Mesodermal cell (in vitro differentiated cells): Measurements from ENCODE around the gene ATP8B3.
A peak's percentile ranks its signal among the peaks of the same experiment; 100 is the strongest.
"Not testable (repeated sequence)": the region's sequence is repeated elsewhere in the genome, so short reads cannot be mapped to it uniquely, and the experiment has no call there.

ENCODE experiments used
- H3K27ac ChIP-seq: 2 replicates; pipeline ENCODE4 v1.7.0; 2013; ENCODE audit warnings: mild to moderate bottlenecking, low read depth, low read length, moderate library complexity; ENCODE audit not compliant: severe bottlenecking
- H3K36me3 ChIP-seq: 2 replicates; pipeline ENCODE4 v1.7.1; 2013; ENCODE audit warnings: mild to moderate bottlenecking, low read length, moderate library complexity; ENCODE audit not compliant: control insufficient read depth, insufficient read depth
- H3K4me1 ChIP-seq: one replicate; pipeline ENCODE4 v1.7.1; 2013; ENCODE audit warnings: mild to moderate bottlenecking, low read length; ENCODE audit not compliant: insufficient read depth, control insufficient read depth, poor library complexity, severe bottlenecking
- H3K4me3 ChIP-seq: 2 replicates; pipeline ENCODE4 v1.7.0; 2013; ENCODE audit warnings: low read length, control low read depth, mild to moderate bottlenecking; ENCODE audit not compliant: insufficient read depth, poor library complexity, severe bottlenecking; ENCODE audit errors: extremely low read depth
- H3K9me3 ChIP-seq: 2 replicates; pipeline ENCODE4 v1.7.1; 2013; ENCODE audit warnings: mild to moderate bottlenecking, low read length, moderate library complexity; ENCODE audit not compliant: control insufficient read depth
- WGBS, 2 experiments: methylation state at CpG; one replicate each; pipeline ENCODE4 v1.1.5; 2013; ENCODE audit warnings: missing lambda C conversion rate in 2 of 2; ENCODE audit not compliant: insufficient coverage in 2 of 2; 5-methylcytosine and 5-hydroxymethylcytosine counted together

The ATP8B3 gene

DNA sequence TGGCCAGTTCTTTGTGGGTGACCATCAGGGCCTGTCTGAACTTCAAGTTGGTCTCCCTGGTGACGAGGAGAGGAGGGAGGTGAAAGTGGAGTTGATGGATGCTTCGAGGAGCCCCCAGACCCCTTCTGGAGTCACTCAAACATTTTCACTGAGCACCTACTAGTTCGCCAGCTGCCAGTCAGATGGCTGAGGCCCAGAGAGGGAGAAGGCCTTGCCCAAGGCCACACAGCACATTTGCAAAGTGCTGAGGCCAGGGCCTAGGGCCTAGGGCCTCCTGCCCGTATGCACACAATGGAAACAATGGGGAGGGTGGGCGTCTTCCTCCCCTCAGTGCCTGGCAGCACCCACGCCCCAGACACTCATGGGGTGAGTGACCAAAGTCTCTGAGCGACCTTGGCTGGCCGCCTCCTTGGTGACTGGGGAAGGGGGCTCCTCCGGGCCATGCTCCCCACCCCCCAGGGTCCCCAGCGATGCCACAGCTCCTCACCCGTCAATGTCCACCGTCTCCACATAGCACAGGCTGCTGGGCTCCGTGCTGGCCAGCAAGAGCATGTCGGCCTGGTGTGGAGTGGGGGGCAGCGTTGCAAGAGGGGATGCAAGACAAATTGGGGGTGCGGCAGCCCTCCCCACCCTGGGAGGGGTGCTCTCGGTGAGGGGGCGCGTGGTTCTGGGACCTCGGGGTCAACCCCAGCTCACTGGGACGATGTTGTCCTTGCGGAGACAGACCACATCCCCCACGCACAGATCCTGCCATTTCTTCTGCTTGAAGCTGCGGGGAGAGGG lies 6.5 kb downstream of the ATP8B3 start:
- Histone ChIP-seq H3K27ac (no peak overlapping the region), H3K36me3 (no peaks in the 10 kb centered on the region), H3K4me1 (no peaks in the 10 kb centered on the region), H3K4me3 (no peak overlapping the region), H3K9me3 (no peaks in the 10 kb centered on the region)
- 94 to 97% methylated on average over 11 to 19 of the region's 24 CpGs for WGBS, 2 experiments

DNA sequence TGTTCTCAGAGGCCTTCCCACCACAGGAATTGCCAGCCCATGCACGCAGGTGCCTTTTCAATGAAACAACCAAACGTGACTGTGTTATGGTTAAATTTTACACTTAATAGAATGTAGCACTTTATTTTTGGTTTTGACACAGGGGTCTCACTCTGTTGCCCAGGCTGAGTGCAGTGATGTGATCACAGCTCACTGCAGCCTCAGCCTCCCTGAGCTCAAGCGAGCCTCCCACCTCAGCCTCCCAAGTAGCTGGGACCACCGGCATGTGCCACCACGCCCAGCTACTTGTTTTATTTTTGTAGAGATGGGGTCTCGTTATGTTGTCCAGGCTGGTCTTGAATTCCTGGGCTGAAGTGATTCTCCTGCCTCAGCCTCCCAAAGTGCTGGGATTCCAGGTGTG lies 7.2 kb downstream of the ATP8B3 start:
- H3K9me3 ChIP-seq = no peaks in the 10 kb centered on the region
- no peak overlapping the region for H3K4me3 ChIP-seq
- 100% methylated on average over 1 of the region's 6 CpGs; no CpG with 5 or more reads in 1 of the 2 experiments for WGBS, 2 experiments
- no peaks in the 10 kb centered on the region for H3K4me1 ChIP-seq
- no peaks in the 10 kb centered on the region for H3K36me3 ChIP-seq
- no peak overlapping the region for H3K27ac ChIP-seq

DNA sequence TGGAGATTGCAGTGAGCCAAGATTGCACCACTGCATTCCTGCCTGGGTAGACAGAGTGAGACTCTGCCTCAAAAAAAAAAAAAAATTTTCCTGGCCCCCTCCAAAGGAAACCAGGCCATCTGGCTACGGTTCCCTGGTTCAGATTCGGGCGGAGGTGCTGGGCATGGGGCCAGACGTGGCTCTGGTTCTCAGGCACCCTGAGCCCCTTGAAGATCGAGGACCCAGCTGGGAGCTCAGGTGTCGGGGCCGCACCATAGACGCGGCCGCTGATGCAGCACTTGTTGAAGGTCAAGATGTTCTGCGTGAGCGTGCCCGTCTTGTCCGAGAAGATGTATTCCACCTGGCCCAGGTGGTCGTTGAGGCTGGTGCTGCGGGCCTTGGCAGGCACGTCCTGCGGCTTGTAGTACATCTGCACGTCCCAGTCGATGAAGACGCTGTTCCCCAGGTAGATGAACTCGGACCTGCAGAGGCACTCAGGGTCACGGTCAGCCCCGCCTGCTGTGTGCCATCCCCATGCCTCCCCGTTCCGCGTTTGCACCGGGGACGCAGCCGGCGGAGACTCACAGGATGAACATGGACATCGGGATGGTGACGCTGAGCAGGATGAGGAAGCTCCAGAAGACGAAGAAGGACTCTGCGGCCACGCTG lies 12.3 kb downstream of the ATP8B3 start:
- 91 to 94% methylated on average over 36 of the region's 36 CpGs for WGBS, 2 experiments
- H3K9me3 ChIP-seq = no peaks in the 10 kb centered on the region

DNA sequence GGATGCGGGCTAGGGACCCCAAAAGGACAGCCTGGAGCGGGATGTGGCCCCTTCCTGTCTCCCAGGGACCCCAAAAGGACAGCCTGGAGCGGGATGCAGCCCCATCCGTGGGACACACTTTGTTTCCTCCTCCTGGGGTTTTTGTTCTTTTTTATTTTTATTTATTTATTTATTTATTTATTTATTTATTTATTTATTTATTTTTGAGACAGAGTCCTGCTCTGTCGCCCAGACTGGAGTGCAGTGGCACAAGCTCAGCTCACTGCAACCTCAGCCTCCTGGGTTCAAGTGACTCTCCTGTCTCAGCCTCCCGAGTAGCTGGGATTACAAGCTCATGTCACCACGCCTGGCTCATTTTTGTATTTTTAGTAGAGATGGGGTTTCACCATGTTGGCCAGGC lies 14.8 kb downstream of the ATP8B3 start:
- H3K36me3 ChIP-seq, H3K9me3 ChIP-seq, H3K4me3 ChIP-seq, H3K27ac ChIP-seq, H3K4me1 ChIP-seq: not testable (repeated sequence)
- WGBS, 2 experiments = 95 to 100% methylated on average over 3 to 5 of the region's 7 CpGs

More for the DNA sequence above, 12.3 kb downstream of the ATP8B3 start:
- no peak overlapping the region for H3K4me3 ChIP-seq
- no peaks in the 10 kb centered on the region for H3K4me1 ChIP-seq
- H3K36me3 ChIP-seq = no peaks in the 10 kb centered on the region
- H3K27ac ChIP-seq = no peak overlapping the region

DNA sequence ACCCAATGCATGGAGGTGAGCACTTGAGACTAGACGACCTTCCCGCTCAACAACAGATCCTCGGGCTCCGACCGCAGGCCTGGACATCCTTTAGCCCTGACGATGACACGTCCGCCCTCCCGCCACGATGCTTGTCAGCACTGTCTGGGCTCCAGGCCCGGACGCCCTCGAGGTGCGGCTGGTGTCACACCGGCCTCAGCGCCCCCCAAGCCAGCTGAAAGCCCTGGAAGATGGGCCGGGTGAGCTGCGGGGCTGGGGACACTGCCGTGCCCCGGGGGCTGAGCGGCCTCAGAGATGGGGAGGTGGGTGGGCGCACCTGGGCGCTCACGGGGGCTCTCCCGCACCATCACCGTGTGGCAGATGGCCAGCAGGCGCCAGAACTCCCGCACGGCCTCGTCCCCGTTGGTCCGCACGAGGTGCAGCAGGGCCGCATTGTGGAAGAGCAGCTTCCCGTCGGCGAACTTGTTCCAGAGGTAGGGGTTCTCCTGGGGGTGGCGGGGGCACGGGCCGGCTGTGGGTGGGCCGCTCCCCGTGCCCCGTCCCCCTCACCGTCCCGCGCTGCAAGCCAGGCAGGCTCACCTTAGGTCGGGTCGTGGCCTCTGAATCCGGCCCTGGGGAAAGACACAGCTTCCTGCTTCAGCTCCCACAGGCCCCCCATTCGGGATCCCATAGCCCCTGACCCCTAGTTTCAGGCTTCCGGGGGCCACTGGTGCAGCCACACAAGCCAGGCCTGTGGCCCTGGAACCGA lies 15.5 kb downstream of the ATP8B3 start:
- H3K27ac ChIP-seq = no peak overlapping the region
- no peak overlapping the region for H3K4me3 ChIP-seq
- H3K9me3 ChIP-seq = no peaks in the 10 kb centered on the region
- H3K36me3 ChIP-seq = no peaks in the 10 kb centered on the region
- WGBS, 2 experiments = 94% methylated on average over 38 to 47 of the region's 52 CpGs
- H3K4me1 ChIP-seq = no peaks in the 10 kb centered on the region

DNA sequence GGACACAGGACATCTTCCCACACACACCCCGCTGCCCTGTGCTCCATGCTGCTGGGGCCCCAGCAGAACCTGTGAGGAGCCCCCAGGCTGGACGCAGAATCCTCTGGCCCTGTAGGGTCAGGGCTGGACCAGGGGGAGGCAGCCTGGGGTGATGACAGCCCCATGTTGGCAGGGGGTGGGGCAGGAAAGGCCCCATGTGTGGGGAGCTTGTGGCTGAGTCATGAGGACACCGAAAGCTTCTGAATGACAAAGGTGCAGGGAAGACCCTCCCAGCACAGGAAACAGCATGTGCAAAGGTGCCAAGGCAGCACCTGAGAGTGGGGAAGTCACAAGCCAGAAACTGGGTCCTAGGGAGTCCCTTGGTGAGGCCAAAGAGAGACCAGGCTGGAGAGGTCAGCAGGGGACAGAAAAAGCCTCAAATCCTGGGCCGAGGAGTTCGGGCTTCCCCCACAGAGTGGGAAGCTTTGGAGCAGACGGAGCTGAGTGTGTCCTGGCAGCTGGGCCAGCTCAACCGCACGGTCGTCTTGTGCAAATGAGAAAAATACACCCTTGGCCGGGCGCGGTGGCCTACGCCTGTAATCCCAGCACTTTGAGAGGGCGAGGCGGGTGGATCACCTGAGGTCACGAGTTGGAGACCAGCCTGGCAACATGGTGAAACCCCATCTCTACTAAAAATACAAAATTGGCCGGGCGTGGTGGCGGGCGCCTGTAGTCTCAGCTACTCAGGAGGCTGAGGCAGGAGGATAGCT lies 17.5 kb downstream of the ATP8B3 start:
- no peaks in the 10 kb centered on the region for H3K9me3 ChIP-seq
- no peaks in the 10 kb centered on the region for H3K4me1 ChIP-seq
- no peak overlapping the region for H3K27ac ChIP-seq
- 73 to 75% methylated on average over 11 to 20 of the region's 20 CpGs for WGBS, 2 experiments
- H3K4me3 ChIP-seq = no peak overlapping the region
- H3K36me3 ChIP-seq = no peaks in the 10 kb centered on the region

DNA sequence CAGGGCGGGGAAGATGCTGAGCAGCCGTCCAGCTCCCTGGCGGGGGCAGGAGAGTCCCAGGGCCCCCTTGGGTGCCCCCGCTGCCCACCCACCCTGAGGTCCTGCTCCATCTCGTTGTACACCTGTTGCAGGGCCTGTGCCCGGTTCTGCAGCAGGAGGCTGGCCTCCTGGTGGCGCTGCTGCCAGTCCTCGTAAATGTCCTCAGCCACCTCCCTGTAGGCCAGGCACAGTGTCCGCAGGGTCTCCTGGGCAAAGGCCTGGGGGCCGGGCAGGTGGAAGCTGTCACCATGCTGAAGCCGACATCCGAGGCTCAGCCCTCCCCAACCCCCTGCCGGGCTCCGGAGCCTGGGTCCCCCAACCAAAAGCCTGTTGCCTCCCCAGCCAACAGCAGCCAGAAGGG lies 20.2 kb downstream of the ATP8B3 start:
- Histone ChIP-seq H3K4me3 (no peak overlapping the region), H3K4me1 (no peaks in the 10 kb centered on the region), H3K27ac (no peak overlapping the region), H3K9me3 (no peaks in the 10 kb centered on the region), H3K36me3 (no peaks in the 10 kb centered on the region)
- 87 to 94% methylated on average over 12 of the region's 14 CpGs for WGBS, 2 experiments

DNA sequence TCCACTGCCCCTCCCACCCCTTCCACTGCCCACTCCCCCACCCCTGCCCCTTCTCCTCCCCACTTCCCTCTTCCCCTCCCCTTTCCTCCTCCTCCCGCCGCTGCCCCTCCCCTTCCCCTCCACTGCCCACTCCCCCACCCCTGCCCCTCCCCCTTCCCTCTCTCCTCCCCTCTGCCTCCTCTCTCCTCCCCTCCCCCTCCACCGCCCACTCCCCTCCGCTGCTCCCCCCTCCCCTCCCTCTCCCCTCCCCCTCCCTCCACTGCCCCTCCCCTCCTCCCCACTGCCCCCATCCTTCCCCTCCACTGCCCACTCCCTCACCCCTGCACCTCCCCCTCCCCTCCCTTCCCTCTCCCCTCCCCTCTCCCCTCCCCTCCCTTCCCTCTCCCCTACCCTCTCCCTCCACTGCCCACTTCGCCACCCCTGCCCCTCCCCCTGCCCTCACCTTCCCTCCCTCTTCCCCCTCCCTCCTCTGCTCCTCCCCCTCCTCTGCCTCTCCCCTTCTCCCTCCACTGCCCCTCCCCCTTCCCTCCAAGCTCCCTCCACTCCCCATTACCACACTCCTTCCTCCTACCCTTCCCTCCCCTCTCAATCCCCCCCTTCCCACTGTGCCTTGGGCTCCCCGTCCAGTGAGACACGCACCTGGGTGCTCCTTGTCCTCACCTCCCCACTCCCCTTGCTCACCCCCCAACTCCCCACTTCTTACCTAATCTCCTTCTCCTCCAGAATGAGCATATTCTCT lies 21.9 kb downstream of the ATP8B3 start:
- peak overlapping the region; percentile 38 for H3K4me3 ChIP-seq
- H3K27ac ChIP-seq = no peak overlapping the region
- no peaks in the 10 kb centered on the region for H3K36me3 ChIP-seq
- no peaks in the 10 kb centered on the region for H3K4me1 ChIP-seq
- WGBS, 2 experiments = 18% methylated on average over 2 of the region's 7 CpGs; no CpG with 5 or more reads in 1 of the 2 experiments
- no peaks in the 10 kb centered on the region for H3K9me3 ChIP-seq

DNA sequence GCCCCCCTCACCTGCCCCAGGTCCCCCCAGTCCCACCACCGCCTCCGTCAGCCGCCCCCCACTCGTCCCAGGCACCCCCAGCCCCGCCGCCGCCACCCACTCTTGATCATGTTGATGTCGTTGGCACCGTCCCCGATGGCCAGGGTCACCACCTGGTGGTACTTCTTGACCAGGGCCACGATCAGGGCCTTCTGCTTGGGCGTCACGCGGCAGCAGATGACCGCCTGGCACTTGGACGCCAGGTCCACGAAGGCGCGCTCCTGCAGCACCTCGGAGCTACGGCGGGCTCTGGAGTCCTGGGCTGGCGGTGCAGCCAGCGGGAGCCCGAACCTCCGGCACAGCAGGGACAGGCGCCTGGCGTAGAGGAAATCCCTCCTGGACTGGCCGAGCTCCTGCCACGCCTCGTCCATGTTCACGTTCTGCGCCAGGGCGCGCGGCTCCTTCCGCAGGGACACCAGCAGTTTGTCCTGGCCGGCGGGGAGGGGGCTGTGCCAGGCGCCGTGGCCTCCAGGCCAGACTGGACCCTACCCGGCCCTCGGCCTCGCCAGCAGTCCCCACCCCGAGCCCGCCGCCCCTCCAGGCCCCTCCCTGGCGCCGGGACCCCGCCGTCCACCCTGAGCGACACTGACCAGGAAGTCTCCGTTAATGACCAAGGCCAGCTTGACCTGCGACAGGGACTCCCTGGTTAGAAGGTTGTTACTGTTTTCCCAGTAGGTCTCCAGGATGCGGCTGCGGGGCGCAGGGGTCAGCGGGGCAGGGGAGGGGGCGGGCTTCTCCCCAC lies 22.6 kb downstream of the ATP8B3 start:
- 3 to 5% methylated on average over 48 of the region's 59 CpGs for WGBS, 2 experiments
- peak overlapping the region; percentile 16 for H3K27ac ChIP-seq
- H3K4me1 ChIP-seq = no peaks in the 10 kb centered on the region
- no peaks in the 10 kb centered on the region for H3K9me3 ChIP-seq
- H3K36me3 ChIP-seq = no peaks in the 10 kb centered on the region
- peak overlapping the region; percentile 38 for H3K4me3 ChIP-seq
